Measurements from ENCODE around the gene SLC66A2.

- no peak for TF ChIP-seq CTCF (IDR thresholded peaks at IDR 0.05)
- no peak for TF ChIP-seq POLR2A (IDR thresholded peaks at IDR 0.05)
Measured at GRCh38 chr18:79912994-79913831, 38.2 kb downstream of the SLC66A2 start.
